Mesenteric fat pad (tissue), 1 donor: ENCODE measurements around the gene LCE1B. TPM values are rescaled to one million over a fixed set of nuclear protein-coding genes. Genes with fewer than 3 reads are reported as not detected.

Source experiments
- DNase-seq: peaks from one replicate; pipeline ENCODE4 v3.0.0-alpha.2; 2020; ENCODE audit warnings: low spot score
- long read RNA-seq: library from polyadenylated mRNA; unstranded; transcript quantifications from one replicate; pipeline ENCODE4 v2.0.0, GENCODE V29; 2020
- total RNA-seq: library from RNA; stranded (reverse); fragmentation: NEBNext Ultra II Directional; extraction: Animal tissue kit (Norgen Biotek cat#: 25700); gene quantifications from one replicate; pipeline ENCODE4 v1.2.1, GENCODE V29; 2021
- donor health status: DM: yes; HTN: yes; CAD: no.

Gene LCE1B
- total RNA-seq: not detected
- long read RNA-seq: 0 reads

DNA sequence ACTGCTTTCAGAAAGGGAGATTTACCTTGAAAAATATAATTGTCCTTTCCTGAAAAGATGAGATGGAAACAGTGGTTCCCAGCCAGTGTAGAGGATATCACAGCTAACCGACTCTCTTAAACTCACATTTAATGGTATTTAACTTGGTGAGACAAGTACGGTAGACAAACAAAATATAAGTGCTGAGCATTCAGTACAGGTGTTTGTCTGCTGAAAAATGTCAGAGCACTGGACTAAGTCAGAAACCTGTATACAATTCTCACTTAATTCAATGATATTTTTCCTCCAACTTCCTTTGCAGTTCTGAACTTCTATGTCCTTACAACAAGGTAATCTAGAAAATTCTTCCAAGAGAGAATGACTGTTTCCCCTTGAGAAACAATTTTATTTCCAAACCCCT lies at the start of gene LCE1B:
Gene LCE1B (plus strand): TSS at position 301 of the 400 bp plus-strand sequence. CDS start 476 bp downstream, outside the sequence.
- DNase-seq: no peak

GRCh38 chr1:152768847-152769533 lies 42.8 kb upstream of the LCE1B start:
- DNase-seq: no peak

DNA sequence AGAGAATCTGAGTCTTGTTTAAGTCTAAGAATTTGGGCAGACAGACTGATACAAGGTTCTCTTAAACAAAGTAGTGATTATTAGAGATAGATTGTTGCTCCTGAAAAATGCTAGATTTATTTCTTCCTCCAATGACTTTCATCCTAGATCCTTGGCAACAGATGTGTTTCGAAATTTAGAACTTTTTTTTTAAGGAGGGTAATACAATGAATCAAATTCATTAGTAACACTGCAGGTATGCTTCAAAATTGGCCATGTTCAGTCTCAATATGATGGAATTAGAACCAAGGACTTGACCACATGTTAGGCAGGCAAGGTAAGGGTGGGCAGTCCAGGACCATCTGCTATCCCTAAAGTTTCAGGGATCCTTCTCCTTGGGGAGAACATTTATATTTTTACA lies 41.4 kb upstream of the LCE1B start:
- no peak for DNase-seq

GRCh38 chr1:152774875-152775274 lies 36.9 kb upstream of the LCE1B start, which contains the start of gene LCE1F:
Gene LCE1F, plus strand, starts transcription at chr1:152775140. Its CDS starts 1,232 bp downstream, at chr1:152776372.
- no peak for DNase-seq

DNA sequence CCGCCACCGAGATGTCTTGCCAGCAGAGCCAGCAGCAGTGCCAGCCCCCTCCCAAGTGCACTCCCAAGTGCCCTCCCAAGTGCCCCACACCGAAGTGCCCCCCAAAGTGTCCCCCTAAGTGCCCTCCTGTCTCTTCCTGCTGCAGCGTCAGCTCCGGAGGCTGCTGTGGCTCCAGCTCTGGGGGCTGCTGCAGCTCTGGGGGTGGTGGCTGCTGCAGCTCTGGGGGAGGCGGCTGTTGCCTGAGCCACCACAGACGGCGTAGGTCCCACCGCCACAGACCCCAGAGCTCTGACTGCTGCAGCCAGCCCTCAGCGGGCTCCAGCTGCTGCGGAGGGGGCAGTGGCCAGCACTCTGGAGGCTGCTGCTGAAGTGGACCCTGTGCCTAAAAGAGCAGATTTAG lies 35.4 kb upstream of the LCE1B start:
- no peak for DNase-seq

GRCh38 chr1:152777510-152778137 lies 34.1 kb upstream of the LCE1B start:
- no peak for DNase-seq

GRCh38 chr1:152783095-152783494 lies 28.7 kb upstream of the LCE1B start:
- DNase-seq: no peak

DNA sequence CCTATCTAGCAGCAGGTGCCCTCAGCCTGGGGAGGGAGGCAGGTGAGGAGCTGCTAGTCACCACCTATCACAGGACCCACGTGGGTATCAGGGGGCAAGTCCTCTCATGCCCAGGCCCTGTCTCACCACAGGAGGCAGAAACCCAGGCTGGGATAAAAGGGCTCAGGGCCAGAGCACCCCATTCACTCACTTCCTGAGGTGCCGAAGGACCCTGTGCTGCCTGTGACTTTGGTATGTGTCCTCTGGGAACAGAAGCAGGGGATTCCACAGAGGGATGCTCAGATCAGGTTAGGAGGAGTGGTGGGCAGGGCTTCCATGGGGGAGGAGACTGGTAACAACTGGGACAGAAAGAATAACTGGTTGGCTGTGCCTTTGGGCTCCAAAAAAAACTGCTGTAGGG lies 25.7 kb upstream of the LCE1B start, which contains the start of gene LCE1E:
Gene LCE1E (plus strand): TSS at position 181 of the 400 bp plus-strand sequence. CDS start 1,043 bp downstream, outside the sequence.
- no peak for DNase-seq

DNA sequence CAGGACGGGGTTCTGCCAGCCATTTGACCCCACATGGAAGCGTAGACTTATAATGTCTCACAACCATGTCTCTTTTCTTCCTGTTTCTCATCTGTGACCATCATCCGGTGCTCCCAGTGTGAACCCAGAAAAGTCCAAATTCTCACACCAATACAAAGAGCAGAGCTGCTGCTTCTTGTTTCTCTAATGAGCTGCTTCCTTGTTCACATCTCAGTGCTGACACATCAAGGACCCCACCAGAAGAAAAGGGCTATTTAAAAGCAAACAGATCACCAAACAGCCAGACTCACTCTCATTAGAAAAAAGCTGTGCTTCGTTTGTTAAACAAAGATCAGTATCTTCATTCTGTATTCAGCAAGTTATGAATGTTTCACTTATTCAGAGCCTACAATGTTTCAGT lies 16.1 kb upstream of the LCE1B start:
- no peak for DNase-seq

DNA sequence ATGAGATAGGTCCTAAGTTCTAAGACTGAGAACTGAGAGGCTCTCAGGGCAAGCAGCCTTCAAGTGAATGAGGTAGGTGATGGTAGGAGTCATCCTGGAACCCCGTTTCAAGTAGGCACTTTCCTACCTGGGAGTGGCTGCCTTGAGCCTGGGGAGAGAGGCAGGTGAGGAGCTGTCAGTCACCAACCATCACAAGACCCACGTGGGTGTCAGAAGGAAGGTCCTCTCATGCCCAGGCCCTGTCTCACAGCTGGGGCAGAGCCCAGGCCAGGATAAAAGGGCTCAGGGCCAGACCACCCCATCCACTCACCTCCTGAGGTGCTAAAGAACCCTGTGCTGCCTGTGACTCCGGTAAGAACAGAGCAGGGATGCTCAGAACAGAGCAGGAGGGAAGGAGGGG lies 15.3 kb upstream of the LCE1B start, which contains the start of gene LCE1D:
Gene LCE1D (plus strand): TSS at position 301 of the 400 bp plus-strand sequence. CDS start 1,074 bp downstream, outside the sequence.
- DNase-seq: no peak

DNA sequence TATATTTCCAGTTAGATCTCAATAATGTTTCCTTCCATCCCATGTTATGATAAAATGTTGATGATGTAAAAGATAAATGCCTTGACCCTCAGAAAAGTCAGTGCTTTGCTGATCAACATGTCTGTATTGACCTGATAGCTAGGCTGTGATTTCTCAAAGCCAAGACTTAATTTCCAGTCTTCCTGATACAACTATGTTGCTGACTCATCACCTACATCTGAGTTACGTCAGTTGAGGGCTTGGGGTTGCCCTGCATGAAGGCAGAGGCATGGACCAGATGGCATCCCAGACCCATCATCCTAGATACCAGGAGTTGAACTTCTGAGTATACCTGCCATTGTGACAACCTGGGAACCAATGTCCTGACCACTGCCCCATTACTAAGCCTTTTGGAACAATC lies 10.4 kb upstream of the LCE1B start:
- no peak for DNase-seq

DNA sequence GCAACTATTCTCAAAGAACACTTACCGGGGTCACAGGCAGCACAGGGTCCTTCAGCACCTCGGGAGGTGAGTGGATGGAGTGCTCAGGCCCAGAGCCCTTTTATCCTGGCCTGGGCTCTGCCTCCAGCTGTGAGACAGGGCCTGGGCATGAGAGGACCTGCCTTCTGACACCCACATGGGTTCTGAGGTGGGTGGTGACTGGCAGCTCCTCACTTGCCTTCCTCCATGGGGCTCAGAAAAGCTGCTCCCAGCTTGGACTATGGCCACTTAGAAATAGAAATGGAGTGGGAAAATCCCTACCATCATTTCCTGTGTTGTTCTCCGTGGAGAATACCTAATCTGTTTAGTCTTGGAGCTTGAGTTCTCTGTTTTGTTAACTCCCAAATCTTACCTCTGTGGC lies 5.2 kb upstream of the LCE1B start, which contains the start of gene LCE1C:
Gene LCE1C (minus strand): TSS at position 76 of the 400 bp plus-strand sequence. CDS start 1,173 bp downstream, outside the sequence.
- DNase-seq: no peak

DNA sequence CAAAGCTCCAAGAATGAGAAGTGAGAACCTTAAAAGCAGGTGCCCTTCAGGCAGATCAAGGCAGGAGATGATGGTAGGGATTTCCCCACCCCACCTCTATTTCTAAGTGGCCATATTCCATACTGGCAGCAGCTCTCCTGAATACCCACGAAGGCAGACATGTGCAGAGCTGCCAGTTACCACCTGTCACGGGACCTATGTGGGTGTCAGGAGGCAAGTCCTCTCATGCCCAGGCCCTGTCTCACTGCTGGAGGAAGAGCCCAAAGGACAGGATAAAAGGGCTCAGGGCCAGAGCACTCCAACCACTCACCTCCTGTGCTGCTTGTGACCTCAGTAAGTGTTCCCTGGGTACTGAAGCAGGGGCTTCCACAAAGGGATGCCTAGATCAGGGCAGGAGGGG lies 721 bp upstream of the LCE1B start:
- no peak for DNase-seq

GRCh38 chr1:152817309-152817708 lies 5.5 kb downstream of the LCE1B start:
- no peak for DNase-seq

GRCh38 chr1:152823294-152823693 lies 11.5 kb downstream of the LCE1B start:
- no peak for DNase-seq

DNA sequence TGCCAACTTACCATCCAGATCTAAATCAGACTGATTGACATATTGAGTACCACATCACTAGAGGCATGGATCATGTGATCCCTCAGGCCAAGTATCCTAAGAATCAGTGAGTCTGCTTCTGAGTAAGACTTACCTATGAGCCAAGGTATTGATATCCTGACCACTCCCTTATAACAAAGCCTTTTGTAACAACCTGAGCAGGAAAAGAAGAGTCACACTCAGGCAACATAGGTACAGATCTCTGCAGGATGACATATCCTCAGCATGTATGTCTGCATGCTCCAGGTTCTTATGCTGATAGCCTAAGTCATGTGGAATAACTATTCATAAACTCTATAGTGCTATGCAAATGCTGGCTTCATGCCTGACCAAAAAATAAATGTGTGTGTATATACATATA lies 13.2 kb downstream of the LCE1B start:
- DNase-seq: no peak

DNA sequence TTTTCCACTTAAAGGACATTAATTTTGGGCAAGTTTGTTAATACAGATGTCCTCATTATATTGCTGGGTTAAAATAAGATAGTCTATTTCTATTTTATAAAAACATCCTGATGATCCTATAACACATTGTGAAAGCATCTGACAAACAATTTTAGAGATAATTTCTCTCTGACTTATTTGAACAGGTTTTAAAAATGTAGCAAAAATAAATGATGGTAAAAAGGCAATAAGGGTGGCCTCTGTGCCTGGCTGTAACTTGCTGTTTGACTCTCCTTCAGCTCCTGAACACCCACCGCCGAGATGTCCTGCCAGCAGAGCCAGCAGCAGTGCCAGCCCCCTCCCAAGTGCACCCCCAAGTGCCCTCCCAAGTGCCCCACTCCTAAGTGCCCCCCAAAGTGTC lies 15.4 kb downstream of the LCE1B start, which contains the start of gene LCE1A:
Gene LCE1A (plus strand): TSS at position 301 of the 400 bp plus-strand sequence. CDS start 0 bp downstream, at position 301.
- DNase-seq: no peak

- DNase-seq: no peak
Measured at GRCh38 chr1:152836870-152837269, 25.1 kb downstream of the LCE1B start.

DNA sequence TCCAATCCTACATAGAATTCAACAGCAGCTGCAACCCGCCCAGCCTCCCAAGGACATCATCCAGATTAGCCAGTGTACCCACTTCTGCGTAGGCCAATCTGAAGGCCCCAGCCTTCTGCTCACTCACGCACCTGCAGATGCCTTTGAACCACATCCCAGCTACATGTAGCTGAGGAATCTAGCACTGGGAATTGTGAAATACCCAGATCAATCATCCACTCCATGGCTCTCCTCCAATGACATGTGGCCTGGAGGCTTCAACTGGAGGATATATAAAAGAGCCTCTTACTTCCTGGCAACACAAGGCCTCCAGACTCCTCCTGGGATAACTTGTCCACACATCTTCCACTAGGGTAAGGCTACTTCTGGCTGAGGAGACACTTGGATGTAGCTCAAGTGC lies 30.8 kb downstream of the LCE1B start, which contains the start of gene LCE6A:
Gene LCE6A (plus strand): TSS at position 301 of the 400 bp plus-strand sequence. CDS start 665 bp downstream, outside the sequence.
- DNase-seq: no peak

DNA sequence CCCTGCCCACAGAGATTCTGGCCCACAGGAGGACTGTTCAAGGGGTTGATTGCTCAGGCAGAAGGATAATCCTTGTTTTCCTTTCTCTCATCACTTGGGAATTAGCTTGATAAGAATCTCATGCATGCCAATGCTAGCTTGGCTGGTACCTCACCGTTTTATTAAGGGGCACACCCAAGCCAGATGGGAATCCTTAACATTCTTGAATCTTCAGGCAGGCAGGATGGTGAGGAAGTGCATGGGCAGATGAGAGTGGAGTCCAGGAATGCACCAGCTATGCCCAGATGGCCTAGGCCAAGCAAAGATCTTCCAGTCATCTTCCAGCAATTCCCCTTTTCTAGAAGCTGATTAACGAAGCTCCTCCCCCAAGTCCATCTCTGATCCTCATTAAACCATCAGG lies 43.9 kb downstream of the LCE1B start:
- no peak for DNase-seq

DNA sequence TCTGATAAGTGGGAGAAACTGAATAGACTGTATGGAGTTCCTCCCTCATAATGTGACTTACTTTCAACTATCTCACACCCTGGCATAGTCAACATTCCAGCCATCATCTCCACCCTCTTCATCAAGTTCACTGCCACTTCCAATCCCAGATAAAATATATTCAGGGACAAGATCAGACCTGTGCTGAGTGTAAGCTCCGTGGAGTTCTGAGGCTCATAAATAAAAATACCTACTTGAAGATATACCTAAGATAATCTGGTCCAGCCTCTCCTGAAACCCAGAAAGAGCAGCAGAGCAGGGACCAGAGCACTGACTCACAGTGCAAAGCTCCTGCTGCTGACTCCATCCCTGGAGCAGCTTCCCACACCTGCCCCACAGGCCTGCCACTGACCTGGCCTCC lies 46.3 kb downstream of the LCE1B start:
- no peak for DNase-seq

GRCh38 chr1:152859696-152860095 lies 47.9 kb downstream of the LCE1B start, which contains the start of gene LCE7A:
Gene LCE7A, plus strand, starts transcription at chr1:152859996. Its CDS starts 702 bp downstream, at chr1:152860698.
- no peak for DNase-seq
